Fibroblast of lung (primary cell): ENCODE measurements around the gene TMEM37.

Source experiments
- CTCF ChIP-seq, 2 donors: IDR thresholded peaks in 1 of 2; conservative IDR thresholded peaks in 1 of 2; 1 replicate in 1 of 2; 2 replicates in 1 of 2; pipeline ENCODE4 v1.5.1; 2011 to 2012; ENCODE audit warnings: low read length in 2 of 2, control low read depth in 1 of 2, inconsistent platforms in 1 of 2, low read depth in 1 of 2, mild to moderate bottlenecking in 1 of 2
- EZH2 ChIP-seq: IDR thresholded peaks from 2 replicates; pipeline ENCODE4 v1.5.1; 2012; ENCODE audit warnings: low read length, control low read depth, mild to moderate bottlenecking; ENCODE audit errors: missing control alignments

- no peak for TF ChIP-seq CTCF (conservative IDR thresholded peaks at IDR 0.05 in 1 of 2, IDR thresholded peaks at IDR 0.05 in 1 of 2; ENCODE audit: low read depth in 1 of 2, low read length in 2 of 2)
- TF ChIP-seq EZH2: no peak
These were observed 8.6 kb upstream of the TMEM37 start for GRCh38 chr2:119423108-119423444.
